Brain microvascular endothelial cell (primary cell): Measurements from ENCODE around the gene TMEM14C.
"Not testable (repeated sequence)": the region's sequence is repeated elsewhere in the genome, so short reads cannot be mapped to it uniquely, and the experiment has no call there.

ENCODE experiments used
- DNase-seq: peaks from one replicate; pipeline ENCODE4 v3.0.0-alpha.2; 2020
- H3K27ac ChIP-seq: fragments of 250-450 bp; sonication (Bioruptor Pico); 2 replicates; pipeline ENCODE4 v1.5.1; 2020; ENCODE audit warnings: mild to moderate bottlenecking, moderate library complexity
- H3K27me3 ChIP-seq: fragments of 250-450 bp; sonication (Bioruptor Pico); replicated peaks from 2 replicates; pipeline ENCODE4 v1.5.1; 2020; ENCODE audit warnings: mild to moderate bottlenecking
- H3K36me3 ChIP-seq: fragments of 250-450 bp; sonication (Bioruptor Pico); replicated peaks from 2 replicates; pipeline ENCODE4 v1.5.1; 2020; ENCODE audit warnings: mild to moderate bottlenecking
- H3K4me3 ChIP-seq: 2 replicates; pipeline ENCODE4 v1.5.1; 2011; ENCODE audit warnings: low read depth, mild to moderate bottlenecking, control low read depth, low read length, moderate library complexity
- in situ Hi-C: cut with HindIII; loops from 2 replicates; pipeline ENCODE4 v1.10.0; 2017; ENCODE audit warnings: low sequenced_read_pairs, low pct_ligation_motif_present
- TF ChIP-seq, protein P1 (sequence below): IDR thresholded peaks from 2 replicates; pipeline ENCODE4 v1.5.1; 2011; ENCODE audit warnings: low read depth, mild to moderate bottlenecking, moderate library complexity, low read length, control low read depth, inconsistent platforms; ENCODE audit errors: missing control alignments

Gene TMEM14C

DNA sequence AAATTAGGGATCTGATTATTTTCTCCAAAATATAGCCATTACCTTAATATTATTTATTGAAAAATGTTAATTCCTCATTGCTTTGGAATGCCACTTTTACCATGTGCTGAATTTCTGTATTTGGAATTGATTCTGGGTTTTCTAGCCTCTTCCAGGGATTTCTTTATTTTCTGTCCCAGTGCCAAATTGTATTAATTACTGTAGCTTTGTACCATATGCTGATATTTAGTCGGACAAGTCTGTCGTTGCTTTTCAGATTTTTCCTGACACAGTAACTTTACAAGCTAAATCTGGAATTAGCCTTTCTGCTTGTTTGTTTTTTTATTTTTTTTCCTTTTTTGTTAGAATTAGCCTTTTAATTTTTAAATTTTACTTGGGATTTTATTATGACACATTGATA is 13.9 kb downstream of the TMEM14C start:
- Histone ChIP-seq H3K4me3 (no peak overlapping the region), H3K27ac (no peak overlapping the region), H3K36me3 (no peaks in the 10 kb centered on the region), H3K27me3 (no peaks in the 10 kb centered on the region)
- in situ Hi-C loops: no loop called here
- TF ChIP-seq, protein P1, sequence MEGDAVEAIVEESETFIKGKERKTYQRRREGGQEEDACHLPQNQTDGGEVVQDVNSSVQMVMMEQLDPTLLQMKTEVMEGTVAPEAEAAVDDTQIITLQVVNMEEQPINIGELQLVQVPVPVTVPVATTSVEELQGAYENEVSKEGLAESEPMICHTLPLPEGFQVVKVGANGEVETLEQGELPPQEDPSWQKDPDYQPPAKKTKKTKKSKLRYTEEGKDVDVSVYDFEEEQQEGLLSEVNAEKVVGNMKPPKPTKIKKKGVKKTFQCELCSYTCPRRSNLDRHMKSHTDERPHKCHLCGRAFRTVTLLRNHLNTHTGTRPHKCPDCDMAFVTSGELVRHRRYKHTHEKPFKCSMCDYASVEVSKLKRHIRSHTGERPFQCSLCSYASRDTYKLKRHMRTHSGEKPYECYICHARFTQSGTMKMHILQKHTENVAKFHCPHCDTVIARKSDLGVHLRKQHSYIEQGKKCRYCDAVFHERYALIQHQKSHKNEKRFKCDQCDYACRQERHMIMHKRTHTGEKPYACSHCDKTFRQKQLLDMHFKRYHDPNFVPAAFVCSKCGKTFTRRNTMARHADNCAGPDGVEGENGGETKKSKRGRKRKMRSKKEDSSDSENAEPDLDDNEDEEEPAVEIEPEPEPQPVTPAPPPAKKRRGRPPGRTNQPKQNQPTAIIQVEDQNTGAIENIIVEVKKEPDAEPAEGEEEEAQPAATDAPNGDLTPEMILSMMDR: no peak
- DNase-seq: no peak

DNA sequence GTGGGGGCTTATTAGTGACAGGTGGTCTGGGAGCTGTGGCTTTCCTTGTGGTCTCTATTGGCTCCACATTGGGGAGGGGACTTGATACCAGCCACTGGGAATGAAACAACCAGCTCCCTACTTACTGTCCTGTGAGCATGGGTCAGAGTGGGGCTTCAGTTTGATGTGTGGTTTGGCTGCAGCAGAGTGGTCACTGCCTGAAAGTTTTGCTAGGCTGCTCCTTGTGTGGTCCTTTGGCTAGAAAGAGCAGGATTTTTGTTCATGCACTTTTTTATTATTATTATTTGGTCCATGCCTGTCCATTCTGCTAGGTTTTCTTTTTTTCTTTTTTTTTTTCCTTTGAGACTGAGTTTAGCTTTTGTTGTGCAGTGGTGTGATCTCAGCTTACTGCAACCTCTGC is 17.2 kb downstream of the TMEM14C start:
- Histone ChIP-seq H3K4me3 (no peak overlapping the region), H3K27ac (no peak overlapping the region), H3K36me3 (no peaks in the 10 kb centered on the region), H3K27me3 (no peaks in the 10 kb centered on the region)
- no peak for DNase-seq
- TF ChIP-seq, protein P1: no peak
- in situ Hi-C loops: no loop called here

DNA sequence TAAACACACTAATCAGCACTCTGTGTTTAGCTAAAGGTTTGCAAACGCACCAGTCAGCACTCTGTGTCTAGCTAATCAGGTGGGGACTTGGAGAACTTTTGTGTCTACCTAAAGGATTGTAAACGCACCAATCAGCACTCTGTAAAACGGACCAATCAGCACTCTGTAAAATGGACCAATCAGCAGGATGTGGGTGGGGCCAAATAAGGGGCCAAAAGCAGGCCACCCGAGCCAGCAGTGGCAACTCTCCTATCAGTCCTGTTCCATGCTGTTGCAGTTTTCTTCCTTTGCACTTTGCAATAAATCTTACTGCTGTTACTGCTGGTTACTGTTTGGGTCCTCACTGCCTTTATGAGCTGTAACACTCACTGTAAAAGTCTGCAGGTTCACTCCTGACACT is 18.8 kb downstream of the TMEM14C start:
- H3K4me3 ChIP-seq, H3K36me3 ChIP-seq, H3K27ac ChIP-seq, H3K27me3 ChIP-seq, DNase-seq, in situ Hi-C loops: not testable (repeated sequence)

DNA sequence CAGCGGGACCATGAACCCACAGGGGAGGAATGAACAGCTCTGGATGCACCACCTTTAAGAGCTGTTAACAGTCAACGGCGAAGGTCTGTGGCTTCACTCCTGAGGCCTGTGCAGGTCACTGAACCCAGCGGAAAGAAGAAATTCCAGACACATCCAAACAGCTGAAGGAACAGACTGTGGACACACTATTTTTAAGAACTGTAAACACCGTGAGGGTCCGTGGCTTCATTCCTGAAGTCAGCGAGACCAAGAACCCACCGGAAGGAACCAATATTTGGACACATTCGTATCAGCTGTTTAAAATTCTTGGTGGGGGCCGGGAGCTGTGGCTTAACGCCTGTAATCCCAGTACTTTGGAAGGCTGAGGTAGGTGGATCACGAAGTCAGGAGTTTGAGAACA is 19.4 kb downstream of the TMEM14C start:
- TF ChIP-seq, protein P1: no peak
- H3K27ac ChIP-seq: no peak overlapping the region
- H3K36me3 ChIP-seq: no peaks in the 10 kb centered on the region
- DNase-seq: no peak
- in situ Hi-C loops: no loop called here
- no peak overlapping the region for H3K4me3 ChIP-seq
- H3K27me3 ChIP-seq: no peaks in the 10 kb centered on the region

DNA sequence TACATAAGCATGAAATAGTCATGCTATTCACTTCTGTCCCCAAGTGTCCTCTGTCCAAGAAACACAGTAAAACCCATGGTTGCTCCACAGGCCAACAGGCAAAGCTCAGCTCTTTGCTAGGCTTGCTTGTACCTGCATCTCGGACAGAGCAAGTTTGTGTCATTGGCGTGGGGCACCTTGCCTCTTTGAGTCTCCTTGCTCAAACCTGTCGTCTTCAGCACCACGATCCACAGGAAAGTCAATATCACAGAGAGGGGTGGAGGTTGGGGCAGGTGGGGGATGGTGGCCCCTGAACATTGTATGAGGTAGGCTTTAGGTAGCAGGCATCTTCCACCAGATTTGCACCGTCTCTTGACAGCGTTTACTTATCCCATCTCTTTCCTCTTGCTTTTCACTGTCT is 20.6 kb downstream of the TMEM14C start:
- no peaks in the 10 kb centered on the region for H3K27me3 ChIP-seq
- no peak overlapping the region for H3K4me3 ChIP-seq
- in situ Hi-C loops: no loop called here
- H3K36me3 ChIP-seq: no peaks in the 10 kb centered on the region
- TF ChIP-seq, protein P1: no peak
- DNase-seq: no peak
- H3K27ac ChIP-seq: no peak overlapping the region

DNA sequence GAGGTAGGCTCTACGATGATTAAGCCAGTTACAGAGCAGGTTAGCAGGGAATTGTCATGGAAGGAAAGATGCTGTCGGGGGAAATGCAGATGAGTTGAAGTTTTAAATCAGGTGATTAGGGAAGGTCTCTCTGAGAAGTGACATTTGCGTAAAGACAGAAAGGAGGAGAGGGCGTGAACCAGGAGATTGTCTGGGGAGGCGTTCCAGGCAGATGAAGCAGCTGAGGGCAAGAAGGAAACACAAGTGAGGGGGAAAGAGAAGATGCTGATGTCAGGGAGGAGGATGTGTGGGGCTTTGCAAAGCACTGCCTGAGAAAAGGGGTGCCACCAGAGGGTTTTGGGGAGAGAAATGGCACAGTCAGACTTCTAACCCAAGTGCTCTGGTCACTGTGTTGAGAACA is 22.2 kb downstream of the TMEM14C start:
- no peak for DNase-seq
- H3K27me3 ChIP-seq: no peaks in the 10 kb centered on the region
- H3K27ac ChIP-seq: no peak overlapping the region
- no peak overlapping the region for H3K4me3 ChIP-seq
- in situ Hi-C loops: no loop called here
- TF ChIP-seq, protein P1: no peak
- no peaks in the 10 kb centered on the region for H3K36me3 ChIP-seq

DNA sequence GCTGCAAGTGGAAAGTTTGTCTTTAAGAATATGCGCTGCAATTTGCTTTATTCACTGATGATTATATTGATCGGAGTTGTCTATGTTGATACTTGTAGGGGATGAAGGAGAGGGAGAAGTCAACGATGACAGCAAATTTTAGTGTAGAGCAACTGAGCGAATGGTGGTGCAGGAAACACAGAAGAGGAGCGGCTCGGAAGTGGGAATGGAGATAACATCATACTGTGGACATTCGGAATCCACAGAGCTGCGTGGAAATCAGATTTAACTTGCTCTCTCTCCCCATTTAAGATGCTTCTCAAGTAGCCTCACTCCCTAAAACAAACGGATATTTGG is 24.0 kb downstream of the TMEM14C start:
- peaks cover 9% of the 10 kb centered on the region for H3K36me3 ChIP-seq
- in situ Hi-C loops: no loop called here
- H3K4me3 ChIP-seq: peak overlapping the region; percentile 79
- H3K27me3 ChIP-seq: no peaks in the 10 kb centered on the region
- TF ChIP-seq, protein P1: no peak
- H3K27ac ChIP-seq: no peak overlapping the region
- no peak for DNase-seq
